IMR-90 (cell line): ENCODE measurements around the gene TMEM74B. TPM values are rescaled to one million over a fixed set of nuclear protein-coding genes. Genes with fewer than 3 reads are reported as not detected.

Source experiments
- ATAC-seq: fragments of 200-7000 bp; cut with Tn5 transposase; 2 replicates; pipeline ENCODE4 v1.9.1; 2020; ENCODE audit warnings: low read depth, mild to moderate bottlenecking, moderate library complexity
- BruUV-seq: library from RNA; stranded (reverse); fragments of 400-500 nt; replicated peaks from 2 replicates; lab custom pipeline; 2021; lab: Mats Ljungman, UMichigan
- CTCF ChIA-PET: fragments of 300-600 bp; formaldehyde crosslinking; extraction: SDS; loops from one replicate; lab custom pipeline; 2021; ENCODE audit warnings: antibody characterized with exemption; lab: Yijun Ruan, JAX
- POLR2A ChIA-PET: fragments of 300-600 bp; sonication (Branson Sonifier 250); formaldehyde crosslinking; loops from one replicate; lab custom pipeline; 2022; ENCODE audit warnings: antibody characterized with exemption; ENCODE audit not compliant: unreplicated experiment; lab: Charles Lee
- DNase-seq: peaks from one replicate; pipeline ENCODE4 v3.0.0; 2013
- H2AFZ ChIP-seq: replicated peaks from 2 replicates; pipeline ENCODE3; 2013; ENCODE audit warnings: low read length, mild to moderate bottlenecking; ENCODE audit not compliant: poor library complexity
- H2AK5ac ChIP-seq: 2 replicates; pipeline ENCODE4 v1.6.1; 2013; ENCODE audit warnings: low read depth, low read length, inconsistent platforms
- H2AK9ac ChIP-seq: replicated peaks from 2 replicates; pipeline ENCODE3; 2013; ENCODE audit warnings: mild to moderate bottlenecking, low read depth, low read length, moderate library complexity; ENCODE audit not compliant: poor library complexity
- H2BK120ac ChIP-seq: 2 replicates; pipeline ENCODE4 v1.6.1; 2013; ENCODE audit warnings: low read depth, low read length, inconsistent platforms
- H2BK15ac ChIP-seq: 3 replicates; pipeline ENCODE4 v1.6.1; 2013; ENCODE audit warnings: low read depth, low read length, inconsistent platforms
- H2BK20ac ChIP-seq: 2 replicates; pipeline ENCODE4 v1.6.1; 2013; ENCODE audit warnings: low read depth, mild to moderate bottlenecking, inconsistent platforms, low read length, moderate library complexity
- H2BK5ac ChIP-seq: 2 replicates; pipeline ENCODE4 v1.6.1; 2013; ENCODE audit warnings: mild to moderate bottlenecking, low read depth, low read length, inconsistent platforms; ENCODE audit not compliant: poor library complexity, severe bottlenecking
- H3K14ac ChIP-seq: replicated peaks from 2 replicates; pipeline ENCODE4 v1.6.1; 2013; ENCODE audit warnings: low read depth, low read length, inconsistent platforms
- H3K18ac ChIP-seq: 2 replicates; pipeline ENCODE4 v1.6.1; 2013; ENCODE audit warnings: low read depth, low read length, control low read depth
- H3K23ac ChIP-seq: 2 replicates; pipeline ENCODE4 v1.6.1; 2013; ENCODE audit warnings: low read depth, low read length, inconsistent platforms
- H3K27ac ChIP-seq: 2 replicates; pipeline ENCODE4 v1.5.1; 2013; ENCODE audit warnings: mild to moderate bottlenecking, control low read depth, low read length; ENCODE audit not compliant: insufficient read depth
- H3K27me3 ChIP-seq: 2 replicates; pipeline ENCODE4 v1.6.1; 2013; ENCODE audit warnings: low read length; ENCODE audit not compliant: control insufficient read depth, insufficient read depth
- H3K36me3 ChIP-seq: 2 replicates; pipeline ENCODE4 v1.6.1; 2013; ENCODE audit warnings: low read length, mixed read lengths; ENCODE audit not compliant: control insufficient read depth, insufficient read depth
- H3K4ac ChIP-seq: 2 replicates; pipeline ENCODE4 v1.6.1; 2013; ENCODE audit warnings: low read depth, low read length, inconsistent platforms
- H3K4me1 ChIP-seq: 2 replicates; pipeline ENCODE4 v1.6.1; 2013; ENCODE audit warnings: low read length, mixed read lengths; ENCODE audit not compliant: control insufficient read depth, insufficient read depth
- H3K4me2 ChIP-seq: 2 replicates; pipeline ENCODE4 v1.6.1; 2013; ENCODE audit warnings: low read depth, mild to moderate bottlenecking, control low read depth, low read length, moderate library complexity
- H3K4me3 ChIP-seq: 2 replicates; pipeline ENCODE4 v1.5.1; 2013; ENCODE audit warnings: low read depth, mild to moderate bottlenecking, control low read depth, low read length, moderate library complexity; ENCODE audit not compliant: insufficient read depth
- H3K56ac ChIP-seq: 2 replicates; pipeline ENCODE4 v1.6.1; 2013; ENCODE audit warnings: low read length, inconsistent platforms; ENCODE audit not compliant: insufficient read depth; ENCODE audit errors: extremely low read depth
- H3K79me1 ChIP-seq, 2 experiments: 2 replicates each; pipeline ENCODE4 v1.6.1; 2013; ENCODE audit warnings: low read length in 2 of 2, inconsistent platforms in 1 of 2, low read depth in 1 of 2
- H3K9ac ChIP-seq: 2 replicates; pipeline ENCODE4 v1.6.1; 2013; ENCODE audit warnings: low read depth, low read length, control low read depth
- H3K9me1 ChIP-seq: 2 replicates; pipeline ENCODE4 v1.6.1; 2013; ENCODE audit warnings: low read length, inconsistent platforms; ENCODE audit not compliant: insufficient read depth
- H3K9me3 ChIP-seq: 2 replicates; pipeline ENCODE4 v1.6.1; 2013; ENCODE audit warnings: low read length; ENCODE audit not compliant: control insufficient read depth, insufficient read depth
- H4K20me1 ChIP-seq: 2 replicates; pipeline ENCODE4 v1.6.1; 2013; ENCODE audit warnings: low read length, inconsistent platforms; ENCODE audit not compliant: insufficient read depth
- H4K5ac ChIP-seq: 2 replicates; pipeline ENCODE4 v1.6.1; 2013; ENCODE audit warnings: mild to moderate bottlenecking, low read depth, low read length, control low read depth
- H4K8ac ChIP-seq, 2 experiments: 2 replicates each; pipeline ENCODE4 v1.6.1; 2013; ENCODE audit warnings: low read depth in 2 of 2, low read length in 2 of 2, control low read depth in 1 of 2, inconsistent platforms in 1 of 2
- H4K91ac ChIP-seq: 2 replicates; pipeline ENCODE4 v1.6.1; 2013; ENCODE audit warnings: low read depth, low read length, inconsistent platforms; ENCODE audit not compliant: insufficient read depth
- BHLHE40 ChIP-seq: fragments of 150-350 bp; IDR thresholded peaks from 2 replicates; pipeline ENCODE4 v1.6.1; 2016; ENCODE audit warnings: mild to moderate bottlenecking, low read depth, low read length
- CEBPB ChIP-seq: IDR thresholded peaks from 2 replicates; pipeline ENCODE4 v1.6.1; 2012; ENCODE audit warnings: low read depth, low read length, improper control_type of control experiment
- CHD1 ChIP-seq: IDR thresholded peaks from 2 replicates; pipeline ENCODE4 v1.6.1; 2012; ENCODE audit warnings: low read depth, low read length, improper control_type of control experiment
- FOS ChIP-seq: fragments of 150-350 bp; IDR thresholded peaks from 2 replicates; pipeline ENCODE4 v1.6.1; 2016; ENCODE audit warnings: low read depth, low read length
- MAFK ChIP-seq: IDR thresholded peaks from 2 replicates; pipeline ENCODE4 v1.6.1; 2012; ENCODE audit warnings: low read depth, low read length, improper control_type of control experiment
- MAZ ChIP-seq: IDR thresholded peaks from 2 replicates; pipeline ENCODE4 v1.6.1; 2012; ENCODE audit warnings: low read depth, mild to moderate bottlenecking, low read length, improper control_type of control experiment, moderate library complexity, borderline replicate concordance
- MXI1 ChIP-seq: IDR thresholded peaks from 2 replicates; pipeline ENCODE4 v1.6.1; 2012; ENCODE audit warnings: low read depth, mild to moderate bottlenecking, low read length, moderate library complexity, borderline replicate concordance
- NFE2L2 ChIP-seq: fragments of 150-350 bp; IDR thresholded peaks from 2 replicates; pipeline ENCODE4 v1.6.1; 2016; ENCODE audit warnings: low read depth, mild to moderate bottlenecking, low read length
- POLR2A ChIP-seq: IDR thresholded peaks from 2 replicates; pipeline ENCODE4 v1.6.1; 2012; ENCODE audit warnings: mild to moderate bottlenecking, low read depth, low read length
- RAD21 ChIP-seq: IDR thresholded peaks from 2 replicates; pipeline ENCODE4 v1.6.1; 2012; ENCODE audit warnings: low read length, improper control_type of control experiment
- RCOR1 ChIP-seq: IDR thresholded peaks from 2 replicates; pipeline ENCODE4 v1.6.1; 2012; ENCODE audit warnings: mild to moderate bottlenecking, low read length, improper control_type of control experiment; ENCODE audit not compliant: insufficient replicate concordance
- RFX5 ChIP-seq: IDR thresholded peaks from 2 replicates; pipeline ENCODE4 v1.8.0; 2012; ENCODE audit warnings: low read depth, mild to moderate bottlenecking, low read length, moderate library complexity
- SMC3 ChIP-seq: fragments of 150-350 bp; IDR thresholded peaks from 2 replicates; pipeline ENCODE4 v1.6.1; 2016; ENCODE audit warnings: low read depth, mild to moderate bottlenecking, antibody characterized with exemption, low read length, moderate library complexity
- USF2 ChIP-seq: fragments of 150-350 bp; IDR thresholded peaks from 2 replicates; pipeline ENCODE4 v1.6.1; 2017; ENCODE audit warnings: mild to moderate bottlenecking, antibody characterized with exemption, low read length, low read depth
- WGBS, 2 experiments: methylation state at CpG; one replicate each; pipeline versions ENCODE4 v1.1.5 to v1.1.7; 2013; ENCODE audit warnings: missing lambda C conversion rate in 2 of 2; ENCODE audit not compliant: insufficient read length in 1 of 2; ENCODE audit errors: extremely low coverage in 2 of 2; 5-methylcytosine and 5-hydroxymethylcytosine counted together
- dilution Hi-C: fragments of 300-500 bp; cut with HindIII; formaldehyde crosslinking; loops from one replicate; pipeline ENCODE4 v1.14.3; 2018; ENCODE audit warnings: low sequenced_read_pairs; ENCODE audit not compliant: unreplicated experiment
- in situ Hi-C: fragments of 300-500 bp; cut with MboI; formaldehyde crosslinking; loops from 3 replicates; pipeline ENCODE4 v1.14.3; 2019; ENCODE audit warnings: low sequenced_read_pairs, inconsistent platforms, mixed read lengths
- intact Hi-C: fragments of 100-400 bp; cut with micrococcal nuclease; formaldehyde crosslinking; loops from 2 replicates; pipeline ENCODE4 v1.10.0; 2022
- polyA plus RNA-seq, 3 experiments: library from polyadenylated mRNA; depleted of rRNA; stranded (reverse); fragments of >200 nt; gene quantifications; 2 replicates each; pipeline ENCODE4 v1.2.3, GENCODE V29; 2012; ENCODE audit warnings: low replicate concordance in 1 of 3
- total RNA-seq: library from RNA; depleted of rRNA; stranded (reverse); fragments of >200 nt; gene quantifications from 2 replicates; pipeline ENCODE4 v1.2.3, GENCODE V29; 2012
- TF ChIP-seq, protein P1 (sequence below): fragments of 150-350 bp; IDR thresholded peaks from 2 replicates; pipeline ENCODE4 v1.6.1; 2016; ENCODE audit warnings: low read depth, mild to moderate bottlenecking, low read length, moderate library complexity, borderline replicate concordance
- TF ChIP-seq, protein P2 (sequence below): conservative IDR thresholded peaks from 2 replicates; pipeline ENCODE4 v1.5.1; 2012; ENCODE audit warnings: mild to moderate bottlenecking, low read depth, low read length, improper control_type of control experiment

TMEM74B gene
- total and polyA plus RNA-seq, 2 of the 4 experiments (the other 2 are of a cell fraction) = 0.03 TPM; not detected in 1

DNA sequence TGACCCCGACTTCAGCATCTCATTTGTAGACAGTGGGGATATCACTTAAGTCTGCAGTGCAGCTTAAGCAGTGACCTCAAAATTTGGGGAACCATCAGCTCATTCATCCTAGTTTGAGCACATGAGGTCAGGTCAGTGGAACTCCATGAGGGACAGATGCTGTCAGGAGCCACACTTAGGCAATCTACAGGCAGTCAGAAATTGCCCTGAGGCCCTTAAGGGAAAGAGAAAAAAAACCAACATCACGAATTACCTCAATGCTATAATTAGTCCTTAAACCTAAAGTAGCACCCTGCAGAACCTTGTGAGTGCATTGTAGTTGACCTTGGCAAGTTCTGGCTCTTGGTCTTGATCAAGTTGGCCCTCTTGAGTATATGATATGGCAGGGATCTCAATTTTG, 21.1 kb downstream of the TMEM74B start:
- Histone ChIP-seq H3K79me1 (peaks cover 3 to 16% of the 10 kb centered on the region in 2 experiments; a peak in 3 of 4 replicates), H3K36me3 (peaks cover 55% of the 10 kb centered on the region), H2AFZ (no peak overlapping the region), H2BK5ac (no peak overlapping the region), H4K8ac (no peak overlapping the region), H3K18ac (no peak overlapping the region), H3K56ac (no peak overlapping the region), H2BK20ac (no peak overlapping the region), H3K9me1 (peaks cover 19% of the 10 kb centered on the region), H4K5ac (no peak overlapping the region), H2BK120ac (no peak overlapping the region), H3K4ac (no peak overlapping the region), H3K14ac (no peak overlapping the region), H4K91ac (no peak overlapping the region), H3K4me1 (no peaks in the 10 kb centered on the region), H3K9ac (no peak overlapping the region), H3K27me3 (no peaks in the 10 kb centered on the region), H2AK5ac (no peak overlapping the region), H3K9me3 (no peaks in the 10 kb centered on the region), H2BK15ac (no peak overlapping the region), H4K20me1 (peaks cover 8% of the 10 kb centered on the region; the same call in 1 of the 2 replicates), H3K27ac (no peak overlapping the region), H3K23ac (no peak overlapping the region), H3K4me2 (no peak overlapping the region), H3K4me3 (no peak overlapping the region), H2AK9ac (no peak overlapping the region)
- DNase-seq = no peak
- no TSS peak for BruUV-seq
- dilution Hi-C loops (no loop called here), intact Hi-C loops (no loop called here), in situ Hi-C loops (no loop called here)
- TF ChIP-seq BHLHE40 (no peak), MXI1 (no peak), RCOR1 (no peak), USF2 (no peak), CHD1 (no peak), RFX5 (no peak), FOS (no peak), SMC3 (no peak), POLR2A (no peak), CEBPB (no peak), MAZ (no peak), NFE2L2 (no peak), MAFK (no peak), RAD21 (no peak)
- TF ChIP-seq, protein P1, sequence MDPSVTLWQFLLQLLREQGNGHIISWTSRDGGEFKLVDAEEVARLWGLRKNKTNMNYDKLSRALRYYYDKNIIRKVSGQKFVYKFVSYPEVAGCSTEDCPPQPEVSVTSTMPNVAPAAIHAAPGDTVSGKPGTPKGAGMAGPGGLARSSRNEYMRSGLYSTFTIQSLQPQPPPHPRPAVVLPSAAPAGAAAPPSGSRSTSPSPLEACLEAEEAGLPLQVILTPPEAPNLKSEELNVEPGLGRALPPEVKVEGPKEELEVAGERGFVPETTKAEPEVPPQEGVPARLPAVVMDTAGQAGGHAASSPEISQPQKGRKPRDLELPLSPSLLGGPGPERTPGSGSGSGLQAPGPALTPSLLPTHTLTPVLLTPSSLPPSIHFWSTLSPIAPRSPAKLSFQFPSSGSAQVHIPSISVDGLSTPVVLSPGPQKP = no peak
- TF ChIP-seq, protein P2, sequence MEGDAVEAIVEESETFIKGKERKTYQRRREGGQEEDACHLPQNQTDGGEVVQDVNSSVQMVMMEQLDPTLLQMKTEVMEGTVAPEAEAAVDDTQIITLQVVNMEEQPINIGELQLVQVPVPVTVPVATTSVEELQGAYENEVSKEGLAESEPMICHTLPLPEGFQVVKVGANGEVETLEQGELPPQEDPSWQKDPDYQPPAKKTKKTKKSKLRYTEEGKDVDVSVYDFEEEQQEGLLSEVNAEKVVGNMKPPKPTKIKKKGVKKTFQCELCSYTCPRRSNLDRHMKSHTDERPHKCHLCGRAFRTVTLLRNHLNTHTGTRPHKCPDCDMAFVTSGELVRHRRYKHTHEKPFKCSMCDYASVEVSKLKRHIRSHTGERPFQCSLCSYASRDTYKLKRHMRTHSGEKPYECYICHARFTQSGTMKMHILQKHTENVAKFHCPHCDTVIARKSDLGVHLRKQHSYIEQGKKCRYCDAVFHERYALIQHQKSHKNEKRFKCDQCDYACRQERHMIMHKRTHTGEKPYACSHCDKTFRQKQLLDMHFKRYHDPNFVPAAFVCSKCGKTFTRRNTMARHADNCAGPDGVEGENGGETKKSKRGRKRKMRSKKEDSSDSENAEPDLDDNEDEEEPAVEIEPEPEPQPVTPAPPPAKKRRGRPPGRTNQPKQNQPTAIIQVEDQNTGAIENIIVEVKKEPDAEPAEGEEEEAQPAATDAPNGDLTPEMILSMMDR = no peak
- WGBS, 2 experiments = 100% methylated on average over 1 of the region's 2 CpGs; no CpG with 5 or more reads in 1 of the 2 experiments
- ChIA-PET CTCF (no interaction called here), POLR2A (no interaction called here)
- ATAC-seq = no peak
